Neural progenitor cell (in vitro differentiated cells): Measurements from ENCODE around the gene NHLH1.

ENCODE experiments used
- CTCF ChIP-seq: fragments of 200-600 bp; sonication (generic); IDR thresholded peaks from 2 replicates; pipeline ENCODE4 v1.5.1; 2017; ENCODE audit warnings: antibody characterized with exemption, mild to moderate bottlenecking
- EZH2 ChIP-seq: fragments of 200-600 bp; sonication (generic); IDR thresholded peaks from 2 replicates; pipeline ENCODE4 v1.6.1; 2017; ENCODE audit warnings: antibody characterized with exemption, mild to moderate bottlenecking, moderate library complexity
- EZH2phosphoT487 ChIP-seq: fragments of 200-600 bp; sonication (generic); IDR thresholded peaks from 2 replicates; pipeline ENCODE4 v1.6.1; 2017; ENCODE audit warnings: antibody characterized with exemption

GRCh38 chr1:160346463-160346862 lies 20.4 kb upstream of the NHLH1 start:
- TF ChIP-seq CTCF (no peak), EZH2 (no peak), EZH2phosphoT487 (no peak)
